Naive thymus-derived CD4-positive, alpha-beta T cell (primary cell): ENCODE data around the gene TLR9. TPM values are rescaled to one million over a fixed set of nuclear protein-coding genes. Genes with fewer than 3 reads are reported as not detected.

Experiments
- ATAC-seq: fragments of 150-1000 bp; cut with Tn5 transposase; 2 replicates; pipeline ENCODE4 v1.10.0; 2021; ENCODE audit warnings: mild to moderate bottlenecking, moderate library complexity
- CTCF ChIA-PET: fragments of 350-600 bp; sonication (Branson Sonifier 250); formaldehyde crosslinking; loops from one replicate; lab custom pipeline; 2021; ENCODE audit warnings: antibody characterized with exemption; lab: Charles Lee
- POLR2A ChIA-PET: fragments of 350-600 bp; sonication (Branson Sonifier 250); formaldehyde crosslinking; loops from one replicate; lab custom pipeline; 2021; ENCODE audit warnings: antibody characterized with exemption, inconsistent platforms; lab: Charles Lee
- DNase-seq, 9 donors: peaks; one replicate each; pipeline versions ENCODE4 v3.0.0 to v3.0.0-alpha.2; 2020 to 2022; ENCODE audit warnings: mixed read lengths in 1 of 9
- H3K27ac ChIP-seq: one replicate; pipeline ENCODE4 v1.7.0; 2013; ENCODE audit warnings: mild to moderate bottlenecking, low read depth, low read length, moderate library complexity
- H3K27me3 ChIP-seq, 2 donors: one replicate each; pipeline ENCODE4 v1.7.0; 2013; ENCODE audit warnings: low read length in 2 of 2, mild to moderate bottlenecking in 2 of 2, moderate library complexity in 2 of 2; ENCODE audit not compliant: control insufficient read depth in 2 of 2, insufficient read depth in 2 of 2
- H3K36me3 ChIP-seq, 3 experiments: 1 replicate in 2 of 3; 2 replicates in 1 of 3; pipeline ENCODE4 v1.7.0; 2013; ENCODE audit warnings: low read length in 3 of 3, mild to moderate bottlenecking in 3 of 3, moderate library complexity in 1 of 3; ENCODE audit not compliant: insufficient read depth in 3 of 3, control insufficient read depth in 2 of 3
- H3K4me1 ChIP-seq, 2 donors: one replicate each; pipeline ENCODE4 v1.7.0; 2013; ENCODE audit warnings: low read length in 2 of 2, mild to moderate bottlenecking in 2 of 2, moderate library complexity in 1 of 2; ENCODE audit not compliant: control insufficient read depth in 2 of 2, insufficient read depth in 2 of 2
- H3K4me3 ChIP-seq: 2 replicates; pipeline ENCODE4 v1.7.0; 2013; ENCODE audit warnings: mild to moderate bottlenecking, low read length
- H3K9me3 ChIP-seq, 3 experiments: 1 replicate in 2 of 3; 2 replicates in 1 of 3; pipeline ENCODE4 v1.7.0; 2013; ENCODE audit warnings: low read length in 3 of 3; ENCODE audit not compliant: control insufficient read depth in 2 of 3
- H3K27ac Mint-ChIP-seq, 9 donors: one replicate each; pipeline ENCODE4 v1.8.0; 2020 to 2022; ENCODE audit warnings: mixed read lengths in 9 of 9, mild to moderate bottlenecking in 8 of 9, moderate library complexity in 5 of 9, inconsistent platforms in 2 of 9
- H3K27me3 Mint-ChIP-seq, 5 donors: one replicate each; pipeline ENCODE4 v1.8.0; 2021 to 2022; ENCODE audit warnings: mixed read lengths in 5 of 5, mild to moderate bottlenecking in 1 of 5
- H3K36me3 Mint-ChIP-seq, 5 donors: one replicate each; pipeline ENCODE4 v1.8.0; 2020 to 2022; ENCODE audit warnings: mixed read lengths in 5 of 5, mild to moderate bottlenecking in 3 of 5, inconsistent platforms in 1 of 5
- H3K4me1 Mint-ChIP-seq, 7 donors: one replicate each; pipeline ENCODE4 v1.8.0; 2020 to 2022; ENCODE audit warnings: mixed read lengths in 7 of 7, mild to moderate bottlenecking in 3 of 7, inconsistent platforms in 1 of 7
- H3K4me3 Mint-ChIP-seq, 10 donors: one replicate each; pipeline ENCODE4 v1.8.0; 2020 to 2022; ENCODE audit warnings: mild to moderate bottlenecking in 10 of 10, mixed read lengths in 10 of 10, moderate library complexity in 6 of 10, inconsistent platforms in 2 of 10
- H3K9me3 Mint-ChIP-seq, 11 donors: one replicate each; pipeline ENCODE4 v1.8.0; 2020 to 2022; ENCODE audit warnings: mixed read lengths in 11 of 11, mild to moderate bottlenecking in 4 of 11, inconsistent platforms in 1 of 11, moderate library complexity in 1 of 11
- intact Hi-C, 2 donors: fragments of 100-400 bp; cut with micrococcal nuclease; formaldehyde crosslinking; loops; one replicate each; pipeline ENCODE4 v1.15.1; 2023
- polyA plus RNA-seq, 2 donors: library from polyadenylated mRNA; unstranded; fragments of 300-500 nt; fragmentation: Illumina TruSeq; gene quantifications; one replicate each; pipeline ENCODE4 v1.2.3, GENCODE V29; 2021
- total RNA-seq, 6 experiments: library from RNA in 5 of 6; stranded (reverse) in 5 of 6; gene quantifications; 1 replicate in 5 of 6; 2 replicates in 1 of 6; pipeline ENCODE4 v1.2.3 and lab custom pipeline; 2021 to 2026

Gene TLR9
- total and polyA plus RNA-seq, 7 experiments from 2014 or later, result 0.16 to 2.5 (median 1.2) TPM; not detected in 1

- Mint-ChIP-seq H3K27ac (peak overlapping the region; percentile 79 to 99 (median 96)), H3K9me3 (no peaks in the 10 kb centered on the region), H3K4me3 (peak overlapping the region; percentile 68 to 99 (median 90)), H3K36me3 (peaks cover 4 to 67% (median 37%) of the 10 kb centered on the region in 5 donors), H3K27me3 (no peaks in the 10 kb centered on the region), H3K4me1 (peaks cover 55 to 92% (median 83%) of the 10 kb centered on the region in 7 donors)
- peak overlapping the region; percentile 57 for H3K4me3 ChIP-seq
- ChIA-PET CTCF (interaction anchor here (1.4 to 2.8 kb wide), 3 partner anchors 16 to 50 kb away, joined by 4 to 10 read pairs (median 9); no protein-coding TSS in a partner anchor), POLR2A (interaction anchor here (2.3 to 11.0 kb wide), 6 partner anchors 10 to 29 kb away, joined by 16 to 167 read pairs (median 40); partner anchors contain the start of genes GLYCTK and WDR82)
- H3K9me3 ChIP-seq, result no peaks in the 10 kb centered on the region
- H3K27ac ChIP-seq, result peak overlapping the region; percentile 96
- peaks cover 42 to 68% of the 10 kb centered on the region in 2 donors for H3K4me1 ChIP-seq
- intact Hi-C loops, result loop anchor here (1.0 to 10.0 kb wide), 6 partner anchors 7 to 415 kb away; partner anchors contain the start of genes GNL3 (in 1 of the 2), NT5DC2 (in 1 of the 2), PBRM1 (in 1 of the 2) and UQCC5 (in 1 of the 2)
- H3K27me3 ChIP-seq, result no peaks in the 10 kb centered on the region
- ATAC-seq, result no peak
- H3K36me3 ChIP-seq, result peaks cover 29 to 40% (median 35%) of the 10 kb centered on the region in 3 experiments
- no peak for DNase-seq
Observed at GRCh38 chr3:52269776-52270175, 44.3 kb upstream of the TLR9 start.

DNA sequence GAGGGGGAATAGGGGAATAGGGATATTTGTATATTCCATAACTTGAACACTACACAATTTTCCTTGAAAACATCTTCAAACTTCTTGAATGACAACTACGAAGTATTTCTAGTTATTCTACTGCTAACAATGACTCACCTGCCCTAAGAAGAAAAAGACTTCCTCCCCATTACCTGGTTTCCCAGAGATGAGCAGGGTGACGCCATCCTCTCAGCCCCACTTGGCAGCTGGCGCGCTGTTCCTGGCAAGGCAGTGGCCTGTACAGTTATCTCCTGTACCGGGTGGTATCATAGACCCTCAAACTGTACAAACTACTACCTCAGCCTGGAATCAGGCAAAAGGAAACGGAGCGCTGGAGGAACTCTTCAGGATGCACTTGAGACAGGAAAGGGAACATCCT lies 42.6 kb upstream of the TLR9 start:
- ChIA-PET POLR2A (interaction anchor here (0.6 to 11.0 kb wide), 7 partner anchors 9 to 29 kb away, joined by 4 to 167 read pairs (median 16); partner anchors contain the start of genes PPM1M, TWF2 and WDR82), CTCF (interaction anchor here (2.2 to 2.7 kb wide), 2 partner anchors 9 to 15 kb away, joined by 9 to 10 read pairs; no protein-coding TSS in a partner anchor)
- DNase-seq (peak in 1 of 9 donors; percentile 68), ATAC-seq (peak; percentile 49)
- Mint-ChIP-seq H3K27ac (peak overlapping the region; percentile 69 to 99 (median 94)), H3K9me3 (peaks cover 0 to 3% (median 0%) of the 10 kb centered on the region in 11 donors), H3K36me3 (peaks cover 17 to 68% (median 50%) of the 10 kb centered on the region in 5 donors), H3K4me3 (peak overlapping the region; percentile 6 to 97 (median 54)), H3K27me3 (no peaks in the 10 kb centered on the region), H3K4me1 (peaks cover 59 to 92% (median 81%) of the 10 kb centered on the region in 7 donors)
- Histone ChIP-seq H3K27ac (peak overlapping the region; percentile 96), H3K4me1 (peaks cover 45 to 74% of the 10 kb centered on the region in 2 donors), H3K4me3 (no peak overlapping the region), H3K9me3 (no peaks in the 10 kb centered on the region), H3K36me3 (peaks cover 29 to 54% (median 42%) of the 10 kb centered on the region in 3 experiments), H3K27me3 (no peaks in the 10 kb centered on the region)
- intact Hi-C loops, result loop anchor here (1.0 kb wide), 2 partner anchors 10 to 15 kb away; partner anchors contain the start of gene WDR82 (in 1 of the 2)

DNA sequence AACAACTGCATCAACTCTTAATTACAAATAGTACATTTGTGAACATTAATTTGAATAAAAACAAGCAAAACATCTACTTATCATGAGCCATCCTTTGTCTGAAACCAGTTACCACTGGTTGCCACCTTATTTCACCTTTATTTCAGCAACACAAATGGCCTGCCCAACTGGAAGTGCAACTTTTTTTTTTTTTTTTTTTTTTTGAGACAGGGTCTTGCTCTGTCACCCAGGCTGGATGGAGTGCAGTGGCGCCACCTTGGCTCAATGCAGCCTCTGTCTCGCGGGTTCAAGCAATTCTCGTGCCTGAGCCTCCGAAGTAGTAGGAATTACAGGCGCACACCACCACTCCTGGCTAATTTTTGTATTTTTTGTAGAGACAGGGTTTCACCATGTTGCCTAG lies 39.9 kb upstream of the TLR9 start:
- no peaks in the 10 kb centered on the region for H3K27me3 ChIP-seq
- ChIA-PET CTCF (interaction anchor here (1.0 to 3.3 kb wide), 2 partner anchors 12 kb away, joined by 4 to 17 read pairs; no protein-coding TSS in a partner anchor), POLR2A (interaction anchor here (3.6 to 11.0 kb wide), 3 partner anchors 13 to 25 kb away, joined by 19 to 167 read pairs (median 53); partner anchors contain the start of gene WDR82)
- peaks cover 0 to 3% (median 0%) of the 10 kb centered on the region in 11 donors for H3K9me3 Mint-ChIP-seq
- ATAC-seq (no peak), DNase-seq (no peak)
- H3K4me1 ChIP-seq, result peaks cover 36 to 73% of the 10 kb centered on the region in 2 donors
- peaks cover 24 to 70% (median 62%) of the 10 kb centered on the region in 5 donors for H3K36me3 Mint-ChIP-seq
- H3K27me3 Mint-ChIP-seq, result no peaks in the 10 kb centered on the region
- peak overlapping the region in 1 of 10 donors; percentile 68 for H3K4me3 Mint-ChIP-seq
- no peaks in the 10 kb centered on the region for H3K9me3 ChIP-seq
- no peak overlapping the region for H3K4me3 ChIP-seq
- intact Hi-C loops, result no loop called here
- peak overlapping the region in 6 of 9 donors; percentile 14 to 93 (median 84) for H3K27ac Mint-ChIP-seq
- H3K4me1 Mint-ChIP-seq, result peaks cover 59 to 94% (median 81%) of the 10 kb centered on the region in 7 donors
- peaks cover 37 to 76% (median 59%) of the 10 kb centered on the region in 3 experiments for H3K36me3 ChIP-seq
- H3K27ac ChIP-seq, result peak overlapping the region; percentile 30

GRCh38 chr3:52262447-52262846 lies 37.0 kb upstream of the TLR9 start:
- no peak overlapping the region for H3K4me3 ChIP-seq
- peak in 1 of 9 donors; percentile 38 for DNase-seq
- H3K4me1 ChIP-seq, result peaks cover 22 to 70% of the 10 kb centered on the region in 2 donors
- peak overlapping the region; percentile 45 to 87 (median 68) for H3K4me3 Mint-ChIP-seq
- peak overlapping the region; percentile 66 for H3K27ac ChIP-seq
- ATAC-seq, result peak; percentile 59
- H3K9me3 Mint-ChIP-seq, result peaks cover 0 to 3% (median 0%) of the 10 kb centered on the region in 11 donors
- H3K4me1 Mint-ChIP-seq, result peaks cover 61 to 95% (median 86%) of the 10 kb centered on the region in 7 donors
- ChIA-PET CTCF (interaction anchor here (0.6 to 3.3 kb wide), 4 partner anchors 9 to 557 kb away, joined by 3 to 17 read pairs (median 4); no protein-coding TSS in a partner anchor), POLR2A (interaction anchor here (1.0 to 11.0 kb wide), 10 partner anchors 9 to 46 kb away, joined by 3 to 167 read pairs (median 12); partner anchors contain the start of genes GLYCTK, PPM1M, TWF2 and WDR82)
- no peaks in the 10 kb centered on the region for H3K27me3 Mint-ChIP-seq
- H3K27me3 ChIP-seq, result no peaks in the 10 kb centered on the region
- H3K36me3 Mint-ChIP-seq, result peaks cover 30 to 81% (median 73%) of the 10 kb centered on the region in 5 donors
- H3K9me3 ChIP-seq, result no peaks in the 10 kb centered on the region
- peak overlapping the region; percentile 40 to 98 (median 92) for H3K27ac Mint-ChIP-seq
- intact Hi-C loops, result loop anchor here (1.0 kb wide), 3 partner anchors 8 to 9 kb away; no protein-coding TSS in a partner anchor
- peaks cover 51 to 88% (median 74%) of the 10 kb centered on the region in 3 experiments for H3K36me3 ChIP-seq

GRCh38 chr3:52259448-52259847 lies 34.0 kb upstream of the TLR9 start:
- intact Hi-C loops, result no loop called here
- H3K27ac Mint-ChIP-seq, result peak overlapping the region in 8 of 9 donors; percentile 75 to 99 (median 92)
- H3K4me1 Mint-ChIP-seq, result peaks cover 65 to 100% (median 93%) of the 10 kb centered on the region in 7 donors

GRCh38 chr3:52259035-52259434 lies 33.6 kb upstream of the TLR9 start:
- H3K27ac ChIP-seq, result peak overlapping the region; percentile 87
- no peaks in the 10 kb centered on the region for H3K27me3 ChIP-seq

More at GRCh38 chr3:52259448-52259847, 34.0 kb upstream of the TLR9 start:
- POLR2A ChIA-PET, result interaction anchor here (0.5 to 46.3 kb wide), 9 partner anchors 9 to 80 kb away, joined by 3 to 1418 read pairs (median 4); partner anchors contain the start of genes GLYCTK, PPM1M and WDR82
- peak overlapping the region; percentile 87 for H3K27ac ChIP-seq
- CTCF ChIA-PET, result interaction anchor here (0.6 to 2.0 kb wide), 4 partner anchors 8 to 80 kb away, joined by 3 to 7 read pairs (median 5); no protein-coding TSS in a partner anchor
- Mint-ChIP-seq H3K9me3 (peaks cover 0 to 2% (median 0%) of the 10 kb centered on the region in 11 donors), H3K36me3 (peaks cover 29 to 90% (median 69%) of the 10 kb centered on the region in 5 donors), H3K27me3 (no peaks in the 10 kb centered on the region), H3K4me3 (peak overlapping the region in 3 of 10 donors; percentile 23 to 27 (median 25))
- no peak overlapping the region for H3K4me3 ChIP-seq
- ATAC-seq (no peak), DNase-seq (no peak)
- H3K9me3 ChIP-seq, result no peaks in the 10 kb centered on the region
- H3K27me3 ChIP-seq, result no peaks in the 10 kb centered on the region
- H3K4me1 ChIP-seq, result peaks cover 43 to 90% of the 10 kb centered on the region in 2 donors
- H3K36me3 ChIP-seq, result peaks cover 43 to 85% (median 70%) of the 10 kb centered on the region in 3 experiments

More at GRCh38 chr3:52259035-52259434, 33.6 kb upstream of the TLR9 start:
- Mint-ChIP-seq H3K4me1 (peaks cover 61 to 100% (median 93%) of the 10 kb centered on the region in 7 donors), H3K36me3 (peaks cover 25 to 86% (median 65%) of the 10 kb centered on the region in 5 donors), H3K4me3 (peak overlapping the region in 5 of 10 donors; percentile 23 to 84 (median 27)), H3K27ac (peak overlapping the region; percentile 75 to 99 (median 92)), H3K9me3 (no peaks in the 10 kb centered on the region), H3K27me3 (no peaks in the 10 kb centered on the region)
- DNase-seq, result no peak
- H3K36me3 ChIP-seq, result peaks cover 43 to 81% (median 70%) of the 10 kb centered on the region in 3 experiments
- ChIA-PET CTCF (interaction anchor here (0.6 to 2.0 kb wide), 4 partner anchors 13 to 80 kb away, joined by 3 to 7 read pairs (median 4); no protein-coding TSS in a partner anchor), POLR2A (interaction anchor here (0.5 to 46.3 kb wide), 8 partner anchors 9 to 80 kb away, joined by 3 to 1418 read pairs (median 5); partner anchors contain the start of genes GLYCTK, PPM1M and WDR82)
- ATAC-seq, result no peak
- H3K9me3 ChIP-seq, result no peaks in the 10 kb centered on the region
- no peak overlapping the region for H3K4me3 ChIP-seq
- intact Hi-C loops, result no loop called here
- H3K4me1 ChIP-seq, result peaks cover 47 to 90% of the 10 kb centered on the region in 2 donors
